Astrocyte of the spinal cord (primary cell): Measurements from ENCODE around the gene NEAT1.

Experiments
- DNase-seq: peaks from one replicate; pipeline ENCODE4 v3.0.0; 2011; ENCODE audit warnings: low read depth, low spot score
- H3K4me3 ChIP-seq: 2 replicates; pipeline ENCODE4 v1.5.1; 2011; ENCODE audit warnings: low read depth, mild to moderate bottlenecking, low read length, moderate library complexity
- CTCF ChIP-seq: IDR thresholded peaks from 2 replicates; pipeline ENCODE4 v1.5.1; 2012; ENCODE audit warnings: low read depth, mild to moderate bottlenecking, low read length, inconsistent platforms
- in situ Hi-C: cut with HindIII; loops from 2 replicates; pipeline ENCODE4 v1.10.0; 2017; ENCODE audit warnings: low sequenced_read_pairs

NEAT1 gene

GRCh38 chr11:65424205-65425104 lies 1.9 kb downstream of the NEAT1 start:
- in situ Hi-C loops, result loop anchor here (5.0 kb wide), 1 partner anchor 73 kb away; the partner anchor contains the start of gene MALAT1
- DNase-seq, result peak; percentile 51
- peak overlapping the region; percentile 95 for H3K4me3 ChIP-seq
- TF ChIP-seq CTCF, result no peak

- peak; percentile 74 for DNase-seq
- in situ Hi-C loops, result no loop called here
- peak overlapping the region; percentile 95 for H3K4me3 ChIP-seq
- TF ChIP-seq CTCF, result no peak
Observed at GRCh38 chr11:65425105-65425970, 2.7 kb downstream of the NEAT1 start.

DNA sequence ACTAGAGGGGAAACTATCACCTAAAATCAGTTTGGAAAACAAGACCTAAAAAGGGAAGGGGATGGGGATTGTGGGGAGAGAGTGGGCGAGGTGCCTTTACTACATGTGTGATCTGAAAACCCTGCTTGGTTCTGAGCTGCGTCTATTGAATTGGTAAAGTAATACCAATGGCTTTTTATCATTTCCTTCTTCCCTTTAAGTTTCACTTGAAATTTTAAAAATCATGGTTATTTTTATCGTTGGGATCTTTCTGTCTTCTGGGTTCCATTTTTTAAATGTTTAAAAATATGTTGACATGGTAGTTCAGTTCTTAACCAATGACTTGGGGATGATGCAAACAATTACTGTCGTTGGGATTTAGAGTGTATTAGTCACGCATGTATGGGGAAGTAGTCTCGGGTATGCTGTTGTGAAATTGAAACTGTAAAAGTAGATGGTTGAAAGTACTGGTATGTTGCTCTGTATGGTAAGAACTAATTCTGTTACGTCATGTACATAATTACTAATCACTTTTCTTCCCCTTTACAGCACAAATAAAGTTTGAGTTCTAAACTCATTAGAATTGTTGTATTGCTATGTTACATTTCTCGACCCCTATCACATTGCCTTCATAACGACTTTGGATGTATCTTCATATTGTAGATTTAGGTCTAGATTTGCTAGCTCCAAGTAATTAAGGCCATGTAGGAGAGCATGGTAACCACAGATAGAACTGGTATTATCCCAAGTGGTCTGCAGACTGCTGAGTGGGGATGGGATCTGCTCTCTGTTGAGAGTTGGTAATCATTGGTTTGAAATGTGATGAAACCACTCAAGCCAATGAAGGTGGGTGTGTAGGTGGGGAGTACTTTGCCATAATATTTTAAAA lies 3.6 kb downstream of the NEAT1 start:
- DNase-seq, result peak; percentile 80
- H3K4me3 ChIP-seq, result peak overlapping the region; percentile 95
- no peak for TF ChIP-seq CTCF
- in situ Hi-C loops, result no loop called here

- TF ChIP-seq CTCF, result no peak
- in situ Hi-C loops, result no loop called here
- peak overlapping the region; percentile 95 for H3K4me3 ChIP-seq
- peak; percentile 68 for DNase-seq
Observed at GRCh38 chr11:65426839-65427690, 4.5 kb downstream of the NEAT1 start.

DNA sequence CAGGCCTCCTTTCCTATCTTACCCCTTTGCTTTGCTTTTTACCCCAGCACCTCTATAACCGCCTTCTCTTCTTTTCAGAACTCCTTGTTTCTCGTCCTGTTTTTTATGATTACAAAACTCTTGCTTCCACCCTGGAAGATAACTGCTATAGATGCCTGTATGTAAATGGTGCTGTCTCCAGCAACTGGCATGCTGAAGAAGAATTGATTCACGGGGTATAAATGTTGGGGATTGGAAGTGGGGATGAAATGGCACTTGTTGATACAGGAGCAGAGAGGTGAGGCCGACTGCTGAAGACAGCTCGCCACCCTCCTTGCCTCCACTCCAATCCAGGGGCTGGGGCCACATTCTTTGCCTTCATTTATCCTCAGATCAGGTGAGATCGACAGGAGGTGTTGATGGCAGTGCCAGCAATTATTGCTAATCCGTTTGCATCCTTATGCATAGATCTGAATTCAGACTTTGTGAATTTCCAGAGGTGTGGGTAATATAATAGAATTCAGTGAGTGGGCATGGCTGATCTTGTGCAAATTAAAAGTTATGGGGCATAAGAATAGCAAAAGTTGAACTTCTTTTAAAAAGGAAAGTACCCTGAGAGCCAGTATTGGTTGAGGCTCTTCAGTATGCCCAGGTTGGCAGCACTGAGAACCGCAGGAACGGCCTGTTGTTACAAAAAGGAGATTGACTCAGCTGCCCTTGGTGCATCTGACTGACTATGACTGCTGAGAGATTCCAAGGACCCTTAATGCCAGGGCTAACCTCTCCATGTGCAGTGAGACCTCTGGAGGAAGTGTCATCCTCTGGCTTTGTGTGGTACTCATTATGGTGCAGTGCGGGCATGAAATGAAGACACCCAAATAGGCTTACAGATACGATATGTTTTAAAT lies 5.3 kb downstream of the NEAT1 start:
- H3K4me3 ChIP-seq, result peak overlapping the region; percentile 95
- in situ Hi-C loops, result no loop called here
- DNase-seq, result peak; percentile 67
- TF ChIP-seq CTCF, result no peak
